Progenitor cell of endocrine pancreas (in vitro differentiated cells): ENCODE data around the gene FBXO36. TPM values are rescaled to one million over a fixed set of nuclear protein-coding genes. Genes with fewer than 3 reads are reported as not detected.

ENCODE experiments used
- DNase-seq: peaks from one replicate; pipeline ENCODE4 v3.0.0; 2021; ENCODE audit warnings: low spot score; ENCODE audit not compliant: unreplicated experiment
- H3K27ac Mint-ChIP-seq: 2 replicates; pipeline ENCODE4 v1.8.0; 2021; ENCODE audit warnings: mild to moderate bottlenecking, moderate library complexity, mixed read lengths
- H3K27me3 Mint-ChIP-seq: 2 replicates; pipeline ENCODE4 v1.8.0; 2021; ENCODE audit warnings: mixed read lengths
- H3K36me3 Mint-ChIP-seq: 2 replicates; pipeline ENCODE4 v1.8.0; 2022; ENCODE audit warnings: mixed read lengths; ENCODE audit not compliant: insufficient read depth
- H3K4me1 Mint-ChIP-seq: 2 replicates; pipeline ENCODE4 v1.8.0; 2021; ENCODE audit warnings: low read depth, mixed read lengths
- H3K4me3 Mint-ChIP-seq: 2 replicates; pipeline ENCODE4 v1.8.0; 2021; ENCODE audit warnings: low read depth, mild to moderate bottlenecking, moderate library complexity, mixed read lengths
- H3K9me3 Mint-ChIP-seq: 2 replicates; pipeline ENCODE4 v1.8.0; 2021; ENCODE audit warnings: low read depth, mixed read lengths
- total RNA-seq: library from RNA; stranded (reverse); gene quantifications from 2 replicates; pipeline ENCODE4 v1.2.1, GENCODE V29; 2021
- TF ChIP-seq, protein P1 (sequence below): fragments of 200-600 bp; sonication (generic); IDR thresholded peaks from one replicate; pipeline ENCODE4 v1.5.0; 2021; ENCODE audit warnings: antibody characterized with exemption, mild to moderate bottlenecking; ENCODE audit not compliant: unreplicated experiment

Gene FBXO36
- total RNA-seq, 1 donor from 2014 or later, result 4.0 TPM

DNA sequence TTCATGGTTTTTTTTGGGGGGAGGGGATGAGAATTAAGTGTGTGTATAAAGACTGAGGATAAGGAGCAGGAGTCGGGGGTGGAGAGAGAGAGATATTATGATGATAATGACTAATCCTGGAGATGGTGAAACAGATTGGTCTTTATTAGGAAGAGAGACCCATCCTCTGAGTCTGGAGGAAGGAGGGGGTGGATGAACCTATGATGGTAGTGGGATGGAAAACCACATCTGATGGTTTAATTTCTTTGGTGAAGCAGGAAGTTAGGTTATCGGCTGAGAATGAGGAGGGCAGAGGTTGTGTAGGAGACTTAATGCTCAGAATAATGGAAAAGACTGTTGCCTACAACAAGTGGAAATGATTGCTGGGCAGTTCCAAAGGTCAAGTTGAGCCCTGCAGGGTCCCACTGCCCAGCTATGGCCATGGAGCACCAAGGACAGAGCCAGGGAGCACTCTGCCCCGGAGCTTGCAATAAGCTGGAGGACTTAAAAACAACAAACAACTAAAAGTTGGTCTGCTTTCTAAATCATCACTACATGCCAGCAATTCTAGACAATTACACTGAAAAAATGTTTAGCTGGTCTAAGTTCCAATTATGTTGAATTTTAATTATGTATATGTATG, 138.5 kb downstream of the FBXO36 start:
- peaks cover 4% of the 10 kb centered on the region for H3K27me3 Mint-ChIP-seq
- peaks cover 2% of the 10 kb centered on the region for H3K36me3 Mint-ChIP-seq
- no peaks in the 10 kb centered on the region for H3K9me3 Mint-ChIP-seq
- no peak for DNase-seq
- no peak overlapping the region for H3K4me3 Mint-ChIP-seq
- no peak overlapping the region for H3K27ac Mint-ChIP-seq
- peaks cover 1% of the 10 kb centered on the region for H3K4me1 Mint-ChIP-seq
- TF ChIP-seq, protein P1, sequence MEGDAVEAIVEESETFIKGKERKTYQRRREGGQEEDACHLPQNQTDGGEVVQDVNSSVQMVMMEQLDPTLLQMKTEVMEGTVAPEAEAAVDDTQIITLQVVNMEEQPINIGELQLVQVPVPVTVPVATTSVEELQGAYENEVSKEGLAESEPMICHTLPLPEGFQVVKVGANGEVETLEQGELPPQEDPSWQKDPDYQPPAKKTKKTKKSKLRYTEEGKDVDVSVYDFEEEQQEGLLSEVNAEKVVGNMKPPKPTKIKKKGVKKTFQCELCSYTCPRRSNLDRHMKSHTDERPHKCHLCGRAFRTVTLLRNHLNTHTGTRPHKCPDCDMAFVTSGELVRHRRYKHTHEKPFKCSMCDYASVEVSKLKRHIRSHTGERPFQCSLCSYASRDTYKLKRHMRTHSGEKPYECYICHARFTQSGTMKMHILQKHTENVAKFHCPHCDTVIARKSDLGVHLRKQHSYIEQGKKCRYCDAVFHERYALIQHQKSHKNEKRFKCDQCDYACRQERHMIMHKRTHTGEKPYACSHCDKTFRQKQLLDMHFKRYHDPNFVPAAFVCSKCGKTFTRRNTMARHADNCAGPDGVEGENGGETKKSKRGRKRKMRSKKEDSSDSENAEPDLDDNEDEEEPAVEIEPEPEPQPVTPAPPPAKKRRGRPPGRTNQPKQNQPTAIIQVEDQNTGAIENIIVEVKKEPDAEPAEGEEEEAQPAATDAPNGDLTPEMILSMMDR, result no peak

Other genes with a start within 250 kb of the FBXO36 start
- 0.91 TPM in 2 replicates for gene DNER, start 207.9 kb upstream of the FBXO36 start, total RNA-seq
- gene TRIP12, start 494 bp upstream of the FBXO36 start, total RNA-seq, result 228 TPM in 2 replicates
- 2.4 and 3.6 TPM in 2 replicates for gene SLC16A14, start 146.4 kb downstream of the FBXO36 start, total RNA-seq